Upper lobe of left lung (tissue), 6 donors: Measurements from ENCODE around the gene PDZD2. TPM values are rescaled to one million over a fixed set of nuclear protein-coding genes. Genes with fewer than 3 reads are reported as not detected.

Experiments
- ATAC-seq, 2 donors: fragments of 200-7000 bp; cut with Tn5 transposase; one replicate each; pipeline ENCODE4 v1.9.1; 2022; ENCODE audit warnings: mild to moderate bottlenecking in 2 of 2, moderate library complexity in 2 of 2; ENCODE audit not compliant: low FRiP score in 2 of 2
- DNase-seq, 2 donors: peaks; one replicate each; pipeline ENCODE4 v3.0.0-alpha.2; 2019 to 2020
- H3K27ac ChIP-seq, 4 donors: fragments of 200-600 bp; sonication (generic); one replicate each; pipeline ENCODE4 v1.5.1; 2016 to 2019
- H3K27me3 ChIP-seq, 4 donors: fragments of 200-600 bp; sonication (generic); one replicate each; pipeline ENCODE4 v1.5.1; 2017 to 2019
- H3K36me3 ChIP-seq, 4 donors: fragments of 200-600 bp; sonication (generic); one replicate each; pipeline ENCODE4 v1.5.1; 2016 to 2019
- H3K4me1 ChIP-seq, 4 donors: fragments of 200-600 bp; sonication (generic); one replicate each; pipeline ENCODE4 v1.5.1; 2018 to 2019
- H3K4me3 ChIP-seq, 4 donors: fragments of 200-600 bp; sonication (generic); one replicate each; pipeline ENCODE4 v1.5.1; 2017 to 2019; ENCODE audit warnings: mild to moderate bottlenecking in 2 of 4, moderate library complexity in 1 of 4
- H3K9me3 ChIP-seq, 4 donors: fragments of 200-600 bp; sonication (generic); one replicate each; pipeline ENCODE4 v1.5.1; 2018 to 2019
- CTCF ChIP-seq, 6 experiments: fragments of 450-650 bp in 4 of 6; fragments of 200-600 bp in 2 of 6; sonication (generic) in 2 of 6; IDR thresholded peaks; one replicate each; pipeline ENCODE4 v1.5.1; 2016 to 2019; ENCODE audit warnings: antibody characterized with exemption in 6 of 6
- EP300 ChIP-seq, 4 donors: sonication (generic); formaldehyde crosslinking; IDR thresholded peaks; one replicate each; pipeline ENCODE4 v1.5.1; 2017; ENCODE audit warnings: antibody characterized with exemption in 4 of 4, control low read depth in 2 of 4
- POLR2A ChIP-seq, 4 donors: fragments of 450-650 bp; IDR thresholded peaks; one replicate each; pipeline ENCODE4 v1.5.1; 2016 to 2017; ENCODE audit warnings: antibody characterized with exemption in 4 of 4, mild to moderate bottlenecking in 2 of 4
- POLR2AphosphoS5 ChIP-seq, 2 donors: sonication (generic); formaldehyde crosslinking; IDR thresholded peaks; one replicate each; pipeline ENCODE4 v1.5.1; 2017; ENCODE audit warnings: antibody characterized with exemption in 2 of 2
- WGBS, 2 donors: methylation state at CpG; one replicate each; pipeline ENCODE4 v1.1.5; 2017 to 2018; 5-methylcytosine and 5-hydroxymethylcytosine counted together
- total RNA-seq, 6 donors: library from RNA; depleted of rRNA in 4 of 6; stranded (reverse); fragments of >200 nt in 4 of 6; gene quantifications; one replicate each; pipeline versions ENCODE4 v1.1.0 to v1.2.1, GENCODE V29; 2016 to 2021
- donor health status: DM: no; HTN: no; CAD: no; lungs with moderate emphysema.
- donor health status: DM: no; HTN: yes; CAD: no; lungs with severe emphysema.

The PDZD2 gene
- total RNA-seq, 6 donors from 2014 or later: 53.4 to 73.6 (median 68.4) TPM

GRCh38 chr5:31895199-31895820 is 256.4 kb downstream of the PDZD2 start:
- WGBS, 2 donors: 77 to 82% methylated on average over 2 of the region's 2 CpGs
- Histone ChIP-seq H3K27ac (no peak overlapping the region), H3K9me3 (no peaks in the 10 kb centered on the region), H3K4me3 (no peak overlapping the region), H3K36me3 (no peaks in the 10 kb centered on the region), H3K27me3 (no peaks in the 10 kb centered on the region), H3K4me1 (peaks cover 0 to 4% (median 2%) of the 10 kb centered on the region in 4 donors)
- no peak for DNase-seq
- TF ChIP-seq POLR2A (IDR thresholded peaks at IDR 0.05) (no peak), CTCF (IDR thresholded peaks at IDR 0.05) (no peak), EP300 (IDR thresholded peaks at IDR 0.05) (no peak), POLR2AphosphoS5 (IDR thresholded peaks at IDR 0.05) (no peak)
- no peak for ATAC-seq

- H3K27ac ChIP-seq: no peak overlapping the region
- DNase-seq: no peak
- WGBS, 2 donors: 77 to 85% methylated on average over 6 of the region's 6 CpGs
- no peak for ATAC-seq
- H3K4me3 ChIP-seq: no peak overlapping the region
- no peaks in the 10 kb centered on the region for H3K4me1 ChIP-seq
- TF ChIP-seq POLR2A (IDR thresholded peaks at IDR 0.05): no peak
- TF ChIP-seq POLR2AphosphoS5 (IDR thresholded peaks at IDR 0.05): no peak
- TF ChIP-seq CTCF (IDR thresholded peaks at IDR 0.05): no peak
- no peak for TF ChIP-seq EP300 (IDR thresholded peaks at IDR 0.05)
- H3K9me3 ChIP-seq: no peaks in the 10 kb centered on the region
- no peaks in the 10 kb centered on the region for H3K36me3 ChIP-seq
- no peaks in the 10 kb centered on the region for H3K27me3 ChIP-seq
Observed at GRCh38 chr5:31898036-31898632, 259.2 kb downstream of the PDZD2 start.

GRCh38 chr5:31900296-31900865 is 261.4 kb downstream of the PDZD2 start:
- Histone ChIP-seq H3K9me3 (no peaks in the 10 kb centered on the region), H3K36me3 (no peaks in the 10 kb centered on the region), H3K4me1 (no peaks in the 10 kb centered on the region), H3K4me3 (no peak overlapping the region), H3K27me3 (no peaks in the 10 kb centered on the region), H3K27ac (no peak overlapping the region)
- TF ChIP-seq POLR2AphosphoS5 (IDR thresholded peaks at IDR 0.05): no peak
- TF ChIP-seq CTCF (IDR thresholded peaks at IDR 0.05): no peak
- DNase-seq: no peak
- WGBS, 2 donors: 69 to 84% methylated on average over 5 of the region's 5 CpGs
- ATAC-seq: no peak

GRCh38 chr5:31901807-31902530 is 263.0 kb downstream of the PDZD2 start:
- Histone ChIP-seq H3K27ac (no peak overlapping the region), H3K9me3 (no peaks in the 10 kb centered on the region), H3K4me3 (no peak overlapping the region), H3K4me1 (no peaks in the 10 kb centered on the region), H3K27me3 (no peaks in the 10 kb centered on the region), H3K36me3 (no peaks in the 10 kb centered on the region)
- DNase-seq: no peak
- TF ChIP-seq POLR2AphosphoS5 (IDR thresholded peaks at IDR 0.05): no peak
- TF ChIP-seq EP300 (IDR thresholded peaks at IDR 0.05): no peak
- TF ChIP-seq CTCF (IDR thresholded peaks at IDR 0.05): no peak
- no peak for TF ChIP-seq POLR2A (IDR thresholded peaks at IDR 0.05)
- ATAC-seq: no peak
- WGBS, 2 donors: 78 to 80% methylated on average over 8 of the region's 8 CpGs
